ENCODE data around the gene ATG13.
A peak's percentile ranks its signal among the peaks of the same experiment; 100 is the strongest.
"Not testable (repeated sequence)": the region's sequence is repeated elsewhere in the genome, so short reads cannot be mapped to it uniquely, and the experiment has no call there.

ATG13 gene

DNA sequence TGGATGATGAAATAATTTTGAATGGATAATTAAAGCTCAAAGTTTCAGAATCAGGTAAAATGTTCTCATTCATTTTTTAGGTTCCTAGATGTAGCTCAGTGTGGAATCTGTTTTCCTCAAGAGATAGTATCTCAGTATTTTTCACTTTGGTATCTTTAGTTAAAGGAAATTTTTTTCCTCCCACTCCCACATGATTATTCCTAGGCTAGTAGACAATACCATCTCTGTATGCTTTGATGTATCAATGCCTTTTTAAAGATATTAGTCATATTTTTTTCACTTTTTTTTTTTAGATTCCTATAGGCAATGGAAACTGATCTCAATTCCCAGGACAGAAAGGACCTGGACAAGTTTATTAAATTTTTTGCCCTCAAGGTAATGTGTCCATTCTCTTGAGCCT is 26.6 kb downstream of the ATG13 start:
- DNase-seq (ENCODE audit: low spot score), result no peak

DNA sequence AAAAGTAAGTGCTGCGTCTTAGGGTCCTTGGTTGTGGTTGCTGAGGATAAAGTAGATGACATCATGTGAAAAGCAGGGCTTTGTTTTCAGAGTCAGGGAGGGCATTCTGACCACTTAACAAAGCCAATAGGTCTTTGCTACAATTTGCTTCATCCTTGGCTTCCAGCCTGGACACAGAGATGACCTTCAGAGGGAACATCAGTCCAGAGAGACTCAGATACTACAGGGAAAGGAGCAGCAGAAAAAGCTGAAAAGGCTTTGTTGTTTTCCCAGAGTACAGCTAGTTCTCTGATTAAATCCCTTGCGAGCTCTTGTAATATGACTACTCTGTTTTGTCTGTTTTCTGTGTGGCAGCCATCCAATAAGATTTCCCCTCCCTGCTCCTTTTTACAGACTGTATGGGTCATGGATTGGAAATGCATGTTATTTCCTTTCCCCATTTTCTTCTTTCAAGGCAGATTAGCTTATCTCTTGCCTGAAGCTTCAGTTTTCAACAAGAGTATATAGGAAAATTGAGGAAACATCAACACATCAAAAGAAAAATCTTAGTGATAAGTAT is 31.9 kb downstream of the ATG13 start:
- DNase-seq (ENCODE audit: low spot score), result no peak

DNA sequence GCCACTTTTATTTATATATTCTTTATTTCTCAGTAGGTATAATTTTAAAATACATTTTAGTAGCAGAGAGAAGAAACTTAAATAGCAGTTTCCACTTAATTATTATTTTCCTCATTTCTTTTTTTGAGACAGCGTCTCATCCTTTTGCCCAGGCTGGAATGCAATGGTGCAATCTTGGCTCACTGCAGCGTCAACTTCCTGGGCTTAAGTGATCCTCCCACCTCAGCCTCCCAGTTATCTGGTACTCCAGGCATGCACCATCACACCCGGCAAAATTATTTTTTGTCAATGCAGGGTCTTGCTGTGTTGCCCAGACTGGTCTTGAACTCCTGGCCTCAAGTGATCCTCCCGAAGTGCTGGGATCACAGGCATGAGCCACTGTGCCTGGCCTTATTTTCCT is 38.3 kb downstream of the ATG13 start:
- DNase-seq (ENCODE audit: low spot score), result no peak

DNA sequence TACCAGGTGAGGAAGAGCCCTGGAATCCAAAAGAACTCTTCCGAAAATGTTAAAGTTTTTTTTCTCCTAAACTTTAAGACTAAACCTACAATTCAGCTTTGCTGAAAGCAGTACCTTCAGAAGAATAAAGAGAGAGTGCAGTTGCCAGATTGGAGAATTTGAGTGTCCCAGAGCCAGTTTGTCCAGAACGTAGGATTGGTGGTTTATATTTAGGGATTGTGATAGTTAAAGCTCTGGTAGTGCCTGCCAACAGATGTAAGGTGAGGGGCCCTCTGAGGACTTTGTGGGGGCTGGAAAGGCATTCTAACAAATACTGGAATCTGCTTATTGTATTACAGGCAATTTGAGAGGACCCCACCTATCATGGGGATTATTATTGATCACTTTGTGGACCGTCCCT is 39.8 kb downstream of the ATG13 start:
- DNase-seq (ENCODE audit: low spot score), result no peak

DNA sequence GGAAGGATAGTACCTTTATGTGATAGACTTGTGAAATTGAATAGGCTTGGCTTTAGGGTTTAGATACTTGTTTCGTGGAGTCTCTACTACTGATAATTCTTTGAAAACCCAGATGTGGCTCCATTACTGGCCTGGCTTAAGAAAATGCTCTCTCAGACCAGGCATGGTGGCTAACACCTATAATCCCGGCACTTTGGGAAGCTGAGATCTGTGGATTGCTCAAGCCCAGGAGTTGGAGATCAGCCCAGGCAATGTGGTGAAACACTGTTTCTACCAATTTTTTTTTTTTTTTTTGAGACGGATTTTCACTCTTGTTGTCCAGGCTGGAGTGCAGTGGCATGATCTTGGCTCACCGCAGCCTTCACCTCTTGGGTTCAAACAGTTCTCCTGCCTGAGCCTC is 40.9 kb downstream of the ATG13 start:
- DNase-seq (ENCODE audit: low spot score), result no peak

DNA sequence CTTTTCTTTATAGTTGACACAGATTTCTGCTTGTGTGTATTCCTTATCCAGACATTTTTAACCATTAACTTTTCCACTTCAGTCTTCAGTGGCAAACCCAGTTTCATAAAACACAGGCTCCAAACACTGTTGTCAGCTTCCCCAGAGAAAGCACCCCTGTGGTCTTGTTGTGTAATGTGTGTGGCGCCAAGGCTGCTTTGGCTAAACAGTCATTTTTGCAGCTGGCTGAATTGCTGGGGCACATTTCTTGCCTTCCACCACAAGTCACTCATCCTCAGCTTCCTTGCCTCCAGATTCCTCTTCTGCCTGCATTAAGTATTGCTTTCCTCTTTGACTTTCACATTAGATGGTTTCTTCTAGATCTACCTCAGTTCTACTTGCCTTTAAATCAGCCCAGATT is 42.6 kb downstream of the ATG13 start:
- DNase-seq (ENCODE audit: low spot score), result no peak

DNA sequence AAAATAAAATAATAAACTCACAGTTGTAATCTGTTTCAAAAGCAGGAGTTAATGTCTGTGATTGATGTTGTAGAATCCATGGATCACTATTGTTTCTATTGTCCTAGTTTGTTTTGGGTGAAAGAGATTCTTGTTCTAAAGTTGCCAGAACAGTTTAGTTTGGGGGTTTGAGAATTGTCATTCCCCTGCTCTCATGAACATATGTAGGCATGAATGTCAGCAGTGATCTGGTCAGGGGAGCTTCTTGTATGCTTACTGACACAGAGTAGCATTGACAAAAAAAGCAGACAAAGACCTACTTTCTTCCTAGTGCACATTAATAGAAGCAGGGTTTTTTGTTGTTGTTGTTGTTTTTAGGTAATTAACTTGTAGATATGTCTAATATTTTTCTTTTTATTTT is 44.5 kb downstream of the ATG13 start:
- DNase-seq (ENCODE audit: low spot score), result no peak

DNA sequence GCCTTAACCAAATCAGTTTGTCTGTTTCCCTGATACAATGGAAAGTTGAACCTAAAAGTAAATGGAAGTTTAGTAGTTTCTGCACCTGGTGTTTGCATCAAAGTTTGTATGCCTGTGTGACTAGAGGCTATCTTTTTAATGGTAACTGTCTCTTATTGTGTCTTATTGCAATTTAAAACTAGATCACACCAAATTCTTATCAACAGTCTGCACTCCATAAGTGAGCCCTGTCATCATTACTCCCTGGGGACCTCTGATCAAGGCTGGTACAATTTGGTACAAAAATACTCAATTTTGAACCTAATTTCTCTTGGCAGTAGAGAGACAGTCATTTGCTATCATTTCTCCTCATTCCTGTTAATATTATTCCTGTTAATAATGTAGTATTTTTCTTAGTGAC is 45.0 kb downstream of the ATG13 start:
- no peak for DNase-seq (ENCODE audit: low spot score)

DNA sequence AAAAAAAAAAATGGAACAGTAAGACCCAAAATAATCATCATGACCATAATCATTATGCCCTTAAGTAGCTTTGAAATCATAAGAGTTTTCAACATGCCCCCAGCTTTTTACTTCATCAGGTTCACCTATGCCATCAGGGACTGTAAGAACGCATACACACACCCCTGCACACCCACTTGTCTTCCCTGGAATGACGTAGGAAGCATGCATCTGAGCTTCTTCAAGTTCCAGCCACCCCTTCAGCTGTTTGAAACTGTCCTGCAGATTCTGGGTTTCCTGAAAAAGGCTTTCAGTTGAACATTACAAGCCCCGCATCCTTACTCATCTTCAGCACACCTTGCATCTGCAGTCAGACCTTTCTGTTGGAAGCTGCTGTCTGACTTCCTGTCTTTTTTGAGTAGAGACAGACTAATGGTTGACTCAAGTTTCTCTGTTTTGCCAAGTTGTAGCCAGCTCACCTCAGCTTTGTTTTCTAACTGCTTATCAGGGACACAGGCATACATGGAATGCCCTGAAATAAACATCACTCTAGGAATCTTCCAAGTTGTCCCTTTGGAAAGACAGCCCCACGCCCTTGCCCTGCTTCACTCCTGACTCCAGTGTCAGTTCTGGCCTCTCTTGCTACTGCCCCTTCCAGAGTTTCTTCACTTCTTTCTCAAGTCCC is 46.1 kb downstream of the ATG13 start:
- DNase-seq (ENCODE audit: low spot score), result no peak

DNA sequence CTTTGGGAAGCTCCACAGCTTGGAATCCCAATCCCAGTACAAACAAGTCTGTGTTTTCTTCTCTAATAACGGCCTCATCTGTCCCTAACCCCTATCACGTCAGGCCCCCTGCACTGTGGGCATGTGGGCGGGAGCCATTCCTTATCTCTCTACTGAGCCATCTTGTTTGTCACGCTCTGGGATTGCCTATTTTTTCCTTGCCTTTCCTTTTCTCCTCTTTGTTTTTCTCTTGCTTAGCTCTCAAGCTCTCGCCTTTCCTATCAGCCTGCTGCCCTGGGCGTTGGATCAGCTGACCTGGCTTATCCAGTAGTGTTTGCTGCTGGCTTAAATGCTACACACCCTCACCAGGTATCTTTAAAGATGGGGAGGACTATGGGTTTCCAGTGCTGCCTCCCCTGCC is 47.3 kb downstream of the ATG13 start:
- DNase-seq (ENCODE audit: low spot score), result no peak

DNA sequence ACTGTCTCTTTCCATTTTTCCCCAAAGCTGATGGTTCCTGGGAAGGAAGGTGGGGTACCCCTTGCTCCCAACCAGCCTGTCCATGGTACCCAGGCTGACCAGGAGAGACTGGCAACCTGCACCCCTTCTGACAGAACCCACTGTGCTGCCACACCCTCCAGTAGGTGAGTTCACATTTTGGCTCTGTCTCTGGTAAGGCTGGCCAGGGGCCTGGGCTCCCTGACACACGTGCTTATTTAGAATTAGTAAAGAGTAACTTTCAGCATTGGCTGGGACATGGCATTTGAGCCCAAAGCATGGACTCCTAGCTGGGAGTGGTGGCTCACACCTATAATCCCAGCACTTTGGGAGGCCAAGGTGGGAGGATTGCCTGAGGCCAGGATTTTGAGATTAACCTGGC is 48.0 kb downstream of the ATG13 start:
- no peak for DNase-seq (ENCODE audit: low spot score)

DNA sequence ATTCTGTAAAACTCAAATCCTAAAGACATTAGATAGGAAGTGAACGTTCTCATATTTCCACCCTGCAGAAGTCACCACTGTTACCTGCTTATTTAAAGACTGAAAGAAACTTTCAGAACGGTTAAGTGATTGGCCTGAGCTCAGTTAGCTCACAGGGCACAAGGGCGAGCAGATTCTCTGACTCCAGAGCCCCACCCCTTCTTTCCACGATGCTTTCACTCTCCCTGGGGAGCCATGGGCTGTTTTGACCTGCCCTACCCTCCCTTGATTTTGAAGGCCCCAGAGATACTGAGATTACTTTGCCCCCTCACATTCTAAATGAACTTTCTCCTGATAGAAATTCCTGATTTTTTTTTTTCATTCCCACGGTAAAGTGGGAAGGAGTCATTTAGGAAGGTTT is 49.2 kb downstream of the ATG13 start:
- no peak for DNase-seq (ENCODE audit: low spot score)

DNA sequence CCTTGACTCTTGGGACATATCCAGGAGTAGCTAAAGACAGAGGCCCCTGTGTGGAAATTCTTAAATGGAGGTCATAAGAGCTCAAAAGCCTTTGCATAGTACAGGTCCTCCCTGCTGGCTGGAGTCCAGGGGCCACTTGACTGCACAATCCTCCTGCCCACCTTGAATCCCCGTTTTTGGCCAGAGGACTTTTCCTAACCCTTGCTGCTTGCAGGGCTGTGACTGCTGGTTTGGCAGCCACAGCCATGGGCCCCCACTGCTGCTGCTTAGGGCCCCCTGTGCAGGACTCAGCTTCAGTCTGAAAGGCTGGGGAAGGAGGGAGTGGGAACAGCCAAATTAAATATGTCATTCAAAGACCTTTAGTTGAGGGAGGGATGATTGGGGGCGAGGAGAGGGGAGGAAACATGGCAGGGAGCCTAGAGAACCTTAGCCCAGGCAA is 49.7 kb downstream of the ATG13 start:
- no peak for DNase-seq (ENCODE audit: low spot score)

DNA sequence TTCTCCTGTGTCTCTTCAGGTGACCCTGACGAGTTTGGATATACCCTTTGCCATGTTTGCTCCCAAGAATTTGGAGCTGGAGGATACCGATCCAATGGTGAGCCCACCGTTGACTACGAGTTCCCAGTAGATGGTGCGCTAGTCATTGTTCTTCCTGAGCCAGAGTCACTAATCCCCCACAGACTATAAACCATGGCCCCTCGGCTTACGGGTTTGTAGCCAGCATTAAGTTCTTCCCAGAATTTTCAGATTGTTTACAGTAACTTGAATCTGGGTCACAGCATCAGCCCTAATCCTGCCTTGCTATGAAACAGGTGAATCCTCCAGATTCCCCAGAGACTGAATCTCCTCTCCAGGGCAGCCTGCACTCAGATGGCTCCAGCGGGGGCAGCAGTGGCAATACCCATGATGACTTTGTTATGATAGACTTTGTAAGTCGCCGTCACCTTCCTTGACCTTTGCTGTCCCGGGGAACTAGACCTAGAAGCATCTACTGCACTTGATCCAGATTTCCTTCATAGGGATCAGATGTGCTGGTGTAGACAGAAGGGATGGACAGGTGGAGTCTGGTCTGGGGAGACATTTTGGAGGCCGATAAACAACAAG is 51.2 kb downstream of the ATG13 start:
- DNase-seq (ENCODE audit: low spot score), result no peak

DNA sequence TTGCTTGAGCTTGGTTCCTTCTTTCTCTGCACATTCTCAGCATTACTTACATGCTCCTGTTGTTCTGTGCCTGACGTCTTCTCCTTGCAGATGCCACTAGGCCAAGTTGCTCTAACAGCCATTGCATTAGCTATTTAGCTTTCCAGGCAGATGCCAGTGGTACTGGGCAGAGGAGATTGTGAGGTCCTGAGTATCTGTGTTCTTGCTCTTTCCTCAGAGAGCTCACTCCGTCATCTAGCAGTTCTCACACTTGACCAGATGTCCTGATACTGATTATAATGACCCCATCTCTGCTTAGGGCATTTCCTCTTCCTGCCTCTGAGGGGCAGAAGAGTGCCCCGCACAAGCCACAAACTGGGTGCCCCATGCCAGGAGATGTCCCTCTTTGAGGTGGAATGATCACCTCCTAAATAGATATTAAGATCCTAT is 52.4 kb downstream of the ATG13 start:
- peak; percentile 58 for DNase-seq (ENCODE audit: low spot score)

DNA sequence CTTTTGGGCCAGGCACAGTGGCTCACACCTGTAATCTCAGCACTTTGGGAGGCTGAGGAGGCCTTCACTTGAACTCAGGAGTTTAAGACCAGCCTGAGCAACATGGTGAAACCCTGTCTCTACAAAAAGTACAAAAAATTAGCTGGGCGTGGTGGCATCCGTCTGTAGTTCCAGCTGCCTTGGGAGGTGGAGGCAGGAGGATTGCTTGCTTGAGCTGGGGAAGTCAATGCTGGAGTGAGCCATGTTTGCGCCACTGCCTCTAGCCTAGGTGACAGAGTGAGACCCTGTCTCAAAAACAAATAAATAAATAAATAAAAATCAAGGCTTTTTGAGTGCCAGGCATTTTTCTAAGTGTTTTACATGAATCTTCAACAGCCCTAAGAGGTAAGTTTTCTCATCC is 53.2 kb downstream of the ATG13 start:
- DNase-seq (ENCODE audit: low spot score), result not testable (repeated sequence)

DNA sequence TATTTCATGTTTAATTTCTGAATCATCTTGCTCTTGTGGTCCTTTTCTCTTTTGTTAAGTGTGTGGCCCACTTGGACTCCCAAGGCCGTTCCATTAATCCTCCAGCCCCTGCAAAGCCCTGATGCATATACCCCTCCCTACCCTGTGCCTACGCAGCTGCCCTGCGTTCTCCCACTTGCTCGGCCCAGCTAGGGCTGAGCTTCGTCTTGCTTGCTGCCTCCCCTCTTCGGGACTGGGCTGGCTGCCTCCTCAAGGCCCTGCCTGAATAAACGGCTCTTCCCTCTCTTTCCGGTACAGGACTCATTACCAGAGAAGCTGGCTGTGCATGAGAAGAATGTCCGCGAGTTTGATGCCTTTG is 54.6 kb downstream of the ATG13 start:
- DNase-seq (ENCODE audit: low spot score), result no peak

DNA sequence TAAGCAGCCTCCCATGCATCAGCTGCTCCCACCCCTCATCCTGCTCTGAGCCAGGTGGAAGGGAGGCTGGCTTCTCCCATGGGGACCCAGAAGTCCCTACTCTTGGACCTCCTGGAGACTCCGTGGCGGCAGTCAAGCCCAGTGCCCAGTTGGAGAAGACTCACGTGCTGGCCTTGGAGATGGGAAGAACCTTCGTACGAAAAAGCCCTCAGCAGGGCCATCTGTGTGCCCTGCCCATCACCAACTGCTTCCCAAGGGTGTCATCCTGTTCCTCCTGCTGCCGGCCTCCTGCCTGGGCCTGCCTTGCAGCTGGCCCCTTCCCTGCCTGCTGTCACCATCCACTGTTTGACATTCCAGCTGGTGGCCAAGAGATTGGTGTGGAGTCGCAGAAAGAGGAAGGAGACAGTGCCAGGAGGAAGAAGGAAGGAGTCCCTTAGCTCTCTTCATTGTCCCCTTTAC is 55.1 kb downstream of the ATG13 start:
- no peak for DNase-seq (ENCODE audit: low spot score)

DNA sequence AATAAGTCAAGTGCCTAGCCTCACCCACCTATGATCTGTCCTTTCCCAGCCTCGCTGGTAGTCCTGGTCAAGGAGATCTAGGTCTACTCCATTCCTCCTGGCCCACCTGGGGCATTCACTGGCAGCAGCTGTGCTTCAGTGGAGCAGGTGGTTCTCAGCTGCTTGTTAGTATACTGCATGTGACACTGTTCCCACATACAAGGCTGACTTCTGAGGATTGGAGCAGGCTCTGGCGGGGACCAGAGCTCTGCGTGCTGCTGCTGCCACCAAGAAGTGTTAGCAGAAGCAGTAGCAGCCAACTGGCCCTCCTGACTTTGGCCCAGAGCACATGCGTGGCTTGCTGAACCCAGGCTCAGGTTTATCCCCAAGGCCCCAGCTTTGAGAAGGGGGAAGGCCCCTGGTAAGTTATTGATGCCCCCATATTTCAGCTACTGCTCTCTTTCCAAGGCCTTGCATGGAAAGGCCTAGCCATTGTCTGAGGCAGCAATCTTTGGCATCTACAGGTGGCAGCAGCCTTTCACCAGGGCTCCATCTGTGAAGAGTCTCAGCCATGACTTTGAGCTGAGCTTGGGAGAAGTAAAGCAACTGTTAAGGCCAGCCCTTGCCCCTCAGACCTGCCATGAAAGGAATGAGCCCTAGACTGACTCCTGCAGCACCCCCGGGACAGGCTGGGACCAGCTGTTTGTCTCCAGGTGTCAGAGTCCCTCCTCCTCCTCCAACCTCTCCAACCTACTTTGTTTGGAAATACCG is 56.5 kb downstream of the ATG13 start:
- DNase-seq (ENCODE audit: low spot score), result no peak

DNA sequence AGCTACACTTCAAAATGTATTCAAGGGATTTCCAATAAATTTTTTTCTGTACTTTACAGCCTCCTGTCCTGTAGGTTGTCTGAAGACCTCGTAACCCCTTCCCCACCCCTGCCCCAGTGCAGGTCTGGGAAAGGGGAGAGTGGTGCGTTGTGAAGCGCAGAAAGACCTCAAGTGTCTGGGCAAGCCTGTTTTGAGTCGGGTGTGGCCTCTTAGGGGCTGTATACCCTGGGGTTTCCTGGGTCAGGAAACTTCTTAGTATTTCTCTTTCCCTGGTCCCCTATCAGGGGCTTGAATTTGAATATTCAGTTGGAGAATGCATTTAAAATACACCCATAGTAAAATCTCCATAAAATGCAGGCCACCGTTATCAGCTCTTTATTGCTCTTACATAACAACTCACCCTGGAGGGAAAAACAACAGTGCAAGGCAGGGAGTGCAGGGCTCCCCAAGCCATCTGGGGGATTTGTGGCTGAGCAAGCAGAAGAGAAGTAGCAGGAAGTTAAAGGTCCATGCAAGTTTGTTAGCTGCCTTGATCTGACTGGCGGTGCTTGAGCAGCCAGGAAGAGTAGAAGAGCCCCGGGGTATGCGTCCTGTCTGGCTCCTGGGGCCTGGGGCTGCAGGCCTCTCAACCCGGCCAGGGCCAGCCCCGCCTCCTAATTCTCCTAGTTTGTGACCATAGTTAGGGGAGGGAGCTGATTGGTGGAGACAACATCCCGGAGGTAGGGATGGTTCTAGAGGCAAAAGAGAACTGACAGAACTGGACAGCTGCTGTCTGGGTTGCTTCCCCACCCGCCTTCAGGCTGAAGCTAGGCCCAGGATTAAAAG is 57.3 kb downstream of the ATG13 start:
- DNase-seq (ENCODE audit: low spot score), result peak; percentile 95

DNA sequence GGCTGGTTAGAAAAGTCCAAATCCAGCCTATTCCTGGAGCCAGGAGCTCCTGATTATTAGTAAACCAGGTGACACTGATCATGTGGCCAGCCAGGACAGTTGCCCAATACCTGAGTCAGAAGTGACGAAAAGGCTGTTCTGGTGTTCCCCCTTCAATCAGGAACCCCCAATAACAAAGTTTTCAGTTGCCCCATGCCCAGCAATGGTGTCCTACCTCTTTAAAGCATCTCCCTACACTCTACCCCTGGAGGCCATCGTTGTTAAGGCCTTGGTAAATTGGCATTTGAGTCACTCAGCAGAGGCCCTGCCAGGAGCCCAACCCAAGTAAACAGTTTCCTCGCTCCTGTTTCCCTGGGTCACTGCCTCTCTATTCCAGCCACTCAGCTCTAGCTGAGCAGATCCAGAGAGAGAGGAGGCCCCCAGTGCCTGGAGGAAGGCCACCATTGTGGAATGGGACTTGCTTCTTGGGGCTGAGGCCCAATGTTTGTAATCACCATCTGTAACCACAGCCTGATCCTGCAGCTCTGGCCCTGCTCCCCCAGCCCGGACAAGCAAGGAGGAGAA is 58.0 kb downstream of the ATG13 start:
- DNase-seq (ENCODE audit: low spot score), result no peak

DNA sequence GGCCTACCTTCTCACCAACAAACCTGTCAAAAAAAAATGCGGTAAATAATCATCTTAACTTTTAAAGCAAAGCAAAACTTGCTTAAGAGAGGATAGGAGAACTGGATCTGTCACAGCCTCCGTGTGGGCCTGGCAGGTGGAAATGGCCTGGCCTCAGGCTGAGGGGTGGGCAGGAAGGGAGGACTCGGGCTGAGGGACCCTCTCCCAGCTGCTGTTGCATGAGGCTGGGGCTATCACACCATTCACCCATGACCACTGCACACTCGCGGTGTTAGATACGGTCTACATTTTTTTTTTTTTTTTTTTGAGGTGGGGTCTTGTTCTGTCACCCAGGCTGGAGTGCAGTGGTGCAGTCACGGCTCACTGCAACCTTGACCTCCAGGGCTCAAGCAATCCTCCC is 58.6 kb downstream of the ATG13 start:
- DNase-seq (ENCODE audit: low spot score), result no peak
